IPS-18c (cell line): ENCODE data around the gene PSPC1.
"Not testable (repeated sequence)": the region's sequence is repeated elsewhere in the genome, so short reads cannot be mapped to it uniquely, and the experiment has no call there.

ENCODE experiments used
- H3K4me3 ChIP-seq: 2 replicates; pipeline ENCODE4 v1.7.0; 2013; ENCODE audit warnings: low read depth, mild to moderate bottlenecking, low read length, moderate library complexity; ENCODE audit not compliant: insufficient read depth
- H3K9me3 ChIP-seq: one replicate; pipeline ENCODE4 v1.6.1; 2013; ENCODE audit warnings: mild to moderate bottlenecking, low read length, moderate library complexity; ENCODE audit not compliant: control insufficient read depth, insufficient read depth

The PSPC1 gene

GRCh38 chr13:19782727-19783682 lies at the start of gene PSPC1:
TSS of gene PSPC1 (minus strand) at chr13:19782945. CDS start at chr13:19782757, 188 bp downstream.
- H3K4me3 ChIP-seq, result peak within 1 kb of the TSS; percentile 98
- not testable (repeated sequence) for H3K9me3 ChIP-seq

- peaks cover 4% of the 10 kb centered on the region for H3K9me3 ChIP-seq
- no peak overlapping the region for H3K4me3 ChIP-seq
These were observed 39.9 kb upstream of the PSPC1 start for GRCh38 chr13:19822673-19823072.

- Histone ChIP-seq H3K4me3 (no peak overlapping the region), H3K9me3 (peaks cover 4% of the 10 kb centered on the region)
These were observed 35.6 kb upstream of the PSPC1 start for GRCh38 chr13:19818223-19818842.

- Histone ChIP-seq H3K9me3 (peaks cover 4% of the 10 kb centered on the region), H3K4me3 (no peak overlapping the region)
These were observed 34.9 kb upstream of the PSPC1 start for GRCh38 chr13:19817510-19818158.

GRCh38 chr13:19817106-19817505 lies 34.4 kb upstream of the PSPC1 start:
- peaks cover 4% of the 10 kb centered on the region for H3K9me3 ChIP-seq
- H3K4me3 ChIP-seq, result no peak overlapping the region

GRCh38 chr13:19815842-19816241 lies 33.1 kb upstream of the PSPC1 start:
- not testable (repeated sequence) for H3K9me3 ChIP-seq

GRCh38 chr13:19810996-19811881 lies 28.5 kb upstream of the PSPC1 start:
- no peak overlapping the region for H3K4me3 ChIP-seq
- H3K9me3 ChIP-seq, result no peaks in the 10 kb centered on the region

More at GRCh38 chr13:19815842-19816241, 33.1 kb upstream of the PSPC1 start:
- not testable (repeated sequence) for H3K4me3 ChIP-seq

- Histone ChIP-seq H3K4me3 (no peak overlapping the region), H3K9me3 (no peaks in the 10 kb centered on the region)
These were observed 27.4 kb upstream of the PSPC1 start for GRCh38 chr13:19810151-19810550.

- Histone ChIP-seq H3K9me3 (no peaks in the 10 kb centered on the region), H3K4me3 (no peak overlapping the region)
These were observed 23.0 kb upstream of the PSPC1 start for GRCh38 chr13:19805765-19806164.

- H3K9me3 ChIP-seq, result peaks cover 2% of the 10 kb centered on the region
- H3K4me3 ChIP-seq, result no peak overlapping the region
These were observed 13.2 kb upstream of the PSPC1 start for GRCh38 chr13:19795956-19796355.

GRCh38 chr13:19794631-19795030 lies 11.9 kb upstream of the PSPC1 start:
- Histone ChIP-seq H3K4me3 (no peak overlapping the region), H3K9me3 (peaks cover 2% of the 10 kb centered on the region)

GRCh38 chr13:19791953-19792537 lies 9.3 kb upstream of the PSPC1 start:
- Histone ChIP-seq H3K4me3 (no peak overlapping the region), H3K9me3 (no peaks in the 10 kb centered on the region)

- H3K4me3 ChIP-seq, result peak overlapping the region; percentile 98
- peaks cover 2% of the 10 kb centered on the region for H3K9me3 ChIP-seq
These were observed 557 bp downstream of the PSPC1 start for GRCh38 chr13:19782049-19782726.

GRCh38 chr13:19781526-19781925 lies 1.2 kb downstream of the PSPC1 start:
- peaks cover 2% of the 10 kb centered on the region for H3K9me3 ChIP-seq
- peak overlapping the region; percentile 98 for H3K4me3 ChIP-seq

GRCh38 chr13:19780753-19781418 lies 1.9 kb downstream of the PSPC1 start:
- not testable (repeated sequence) for H3K9me3 ChIP-seq
- H3K4me3 ChIP-seq, result peak overlapping the region; percentile 98; the same call in 1 of the 2 replicates

GRCh38 chr13:19772306-19772705 lies 10.4 kb downstream of the PSPC1 start:
- Histone ChIP-seq H3K4me3 (no peak overlapping the region), H3K9me3 (no peaks in the 10 kb centered on the region)
